ENCODE results near the gene LRRC3.

LRRC3 gene

DNA sequence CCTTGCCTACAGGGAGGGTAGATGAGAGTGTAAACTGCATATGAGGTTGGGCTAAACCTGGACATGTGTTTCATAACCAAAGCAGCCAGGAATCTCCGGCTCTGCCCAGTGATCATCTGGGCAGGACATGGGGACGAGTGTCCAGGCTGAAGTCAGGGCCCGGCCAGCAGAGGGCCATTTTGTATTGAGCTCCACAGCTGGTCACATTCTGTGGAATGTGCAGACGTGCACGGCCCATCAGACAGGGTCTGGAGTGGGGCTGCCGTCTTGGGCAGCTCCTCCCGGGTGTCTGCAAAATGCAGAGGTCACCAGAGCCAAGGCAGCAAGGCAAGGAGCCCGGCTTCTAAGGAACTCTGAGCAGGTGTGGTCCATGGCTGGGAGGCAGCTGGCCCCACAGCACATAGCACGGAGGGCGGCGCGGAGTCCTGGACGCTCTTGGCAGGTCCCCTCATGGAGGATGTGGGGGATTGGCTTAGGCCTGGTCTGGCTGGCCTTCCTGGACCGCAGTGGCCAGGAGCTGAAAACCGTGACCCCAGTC, 6.2 kb downstream of the LRRC3 start:
- no peak for TF ChIP-seq POLR2A (IDR thresholded peaks at IDR 0.05; ENCODE audit: low read depth, low read length)
- TF ChIP-seq POU2F2 (IDR thresholded peaks at IDR 0.05; ENCODE audit: low read depth, low read length), result no peak
- TF ChIP-seq POLR2AphosphoS5 (IDR thresholded peaks at IDR 0.05; ENCODE audit: low read depth, low read length), result no peak
- no peak for TF ChIP-seq SPI1 (IDR thresholded peaks at IDR 0.05; ENCODE audit: low read depth, low read length)
- TF ChIP-seq TAF1 (IDR thresholded peaks at IDR 0.05; ENCODE audit: low read depth, low read length), result no peak
- no peak for TF ChIP-seq PAX5 (IDR thresholded peaks at IDR 0.05; ENCODE audit: insufficient read depth, low read length, severe bottlenecking)
- DNase-seq (ENCODE audit: insufficient read length, low spot score), result no peak
- no peak for FAIRE-seq

GRCh38 chr21:44462086-44462833, 7.0 kb downstream of the LRRC3 start:
- TF ChIP-seq PAX5 (IDR thresholded peaks at IDR 0.05; ENCODE audit: insufficient read depth, low read length, severe bottlenecking) (no peak), SPI1 (IDR thresholded peaks at IDR 0.05; ENCODE audit: low read depth, low read length) (no peak), POLR2AphosphoS5 (IDR thresholded peaks at IDR 0.05; ENCODE audit: low read depth, low read length) (no peak), POU2F2 (IDR thresholded peaks at IDR 0.05; ENCODE audit: low read depth, low read length) (no peak), TAF1 (IDR thresholded peaks at IDR 0.05; ENCODE audit: low read depth, low read length) (no peak), POLR2A (IDR thresholded peaks at IDR 0.05; ENCODE audit: low read depth, low read length) (no peak)
- DNase-seq (ENCODE audit: insufficient read length, low spot score), result no peak
- no peak for FAIRE-seq

- no peak for DNase-seq (ENCODE audit: insufficient read length, low spot score)
- FAIRE-seq, result no peak
- no peak for TF ChIP-seq POLR2A (IDR thresholded peaks at IDR 0.05; ENCODE audit: low read depth, low read length)
- TF ChIP-seq PAX5 (IDR thresholded peaks at IDR 0.05; ENCODE audit: insufficient read depth, low read length, severe bottlenecking), result no peak
These were observed 7.5 kb downstream of the LRRC3 start for GRCh38 chr21:44462834-44463200.

- no peak for FAIRE-seq
- DNase-seq (ENCODE audit: insufficient read length, low spot score), result no peak
- TF ChIP-seq TAF1 (IDR thresholded peaks at IDR 0.05; ENCODE audit: low read depth, low read length), result no peak
- TF ChIP-seq PAX5 (IDR thresholded peaks at IDR 0.05; ENCODE audit: insufficient read depth, low read length, severe bottlenecking), result no peak
- TF ChIP-seq POLR2A (IDR thresholded peaks at IDR 0.05; ENCODE audit: low read depth, low read length), result no peak
- TF ChIP-seq SPI1 (IDR thresholded peaks at IDR 0.05; ENCODE audit: low read depth, low read length), result no peak
- TF ChIP-seq POU2F2 (IDR thresholded peaks at IDR 0.05; ENCODE audit: low read depth, low read length), result no peak
- TF ChIP-seq POLR2AphosphoS5 (IDR thresholded peaks at IDR 0.05; ENCODE audit: low read depth, low read length), result no peak
These were observed 8.4 kb downstream of the LRRC3 start for GRCh38 chr21:44463724-44464123.

GRCh38 chr21:44464351-44464750, 9.0 kb downstream of the LRRC3 start:
- FAIRE-seq, result no peak
- DNase-seq (ENCODE audit: insufficient read length, low spot score), result no peak
- no peak for TF ChIP-seq TAF1 (IDR thresholded peaks at IDR 0.05; ENCODE audit: low read depth, low read length)

GRCh38 chr21:44466351-44466954, 11.1 kb downstream of the LRRC3 start:
- DNase-seq (ENCODE audit: insufficient read length, low spot score), result no peak
- FAIRE-seq, result no peak
- TF ChIP-seq POLR2AphosphoS5 (IDR thresholded peaks at IDR 0.05; ENCODE audit: low read depth, low read length), result no peak
- no peak for TF ChIP-seq POLR2A (IDR thresholded peaks at IDR 0.05; ENCODE audit: low read depth, low read length)
- TF ChIP-seq POU2F2 (IDR thresholded peaks at IDR 0.05; ENCODE audit: low read depth, low read length), result no peak
- TF ChIP-seq SPI1 (IDR thresholded peaks at IDR 0.05; ENCODE audit: low read depth, low read length), result no peak
- TF ChIP-seq PAX5 (IDR thresholded peaks at IDR 0.05; ENCODE audit: insufficient read depth, low read length, severe bottlenecking), result no peak
- no peak for TF ChIP-seq TAF1 (IDR thresholded peaks at IDR 0.05; ENCODE audit: low read depth, low read length)

DNA sequence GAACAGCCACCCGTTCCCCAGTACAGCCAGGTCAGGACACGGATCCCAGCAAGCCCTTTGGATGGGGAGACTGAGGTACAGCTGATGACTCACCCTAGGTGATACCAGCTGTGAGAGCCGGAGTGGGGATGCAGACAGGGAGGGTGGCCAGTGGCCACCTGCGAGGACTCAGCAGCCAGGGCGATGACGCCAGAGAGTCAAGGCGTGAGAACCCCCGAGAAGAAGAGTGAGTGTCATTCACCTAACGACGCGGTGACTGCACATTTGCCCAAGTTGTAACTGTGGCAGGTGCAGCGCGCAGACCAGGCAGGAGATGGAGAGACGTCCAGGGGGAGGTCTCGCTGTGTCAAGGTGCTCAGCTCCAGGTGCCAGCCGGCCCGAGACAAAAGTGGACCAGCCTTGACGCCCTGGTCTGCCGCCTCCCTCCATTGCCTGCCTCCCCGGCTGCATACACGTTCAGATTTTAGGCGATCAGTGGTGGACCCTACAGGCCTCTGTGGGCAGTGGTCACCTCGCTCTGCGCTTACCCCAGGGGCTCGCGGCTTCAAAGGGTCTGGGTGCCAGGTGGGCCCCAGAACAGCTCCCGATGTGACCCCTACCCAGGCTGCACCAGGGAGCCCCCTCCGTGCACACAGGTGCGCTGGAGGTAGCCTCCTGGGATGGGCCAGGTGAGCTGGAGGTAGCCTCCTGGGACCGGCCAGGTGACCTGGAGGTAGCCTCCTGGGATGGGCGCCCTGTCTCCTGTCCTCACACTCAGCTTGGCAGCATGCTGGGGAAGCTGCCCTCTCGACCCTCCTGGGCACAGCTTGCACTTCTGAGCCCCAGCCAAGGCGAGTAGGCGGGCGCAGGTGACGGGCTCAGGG, 11.9 kb downstream of the LRRC3 start:
- FAIRE-seq, result no peak

DNA sequence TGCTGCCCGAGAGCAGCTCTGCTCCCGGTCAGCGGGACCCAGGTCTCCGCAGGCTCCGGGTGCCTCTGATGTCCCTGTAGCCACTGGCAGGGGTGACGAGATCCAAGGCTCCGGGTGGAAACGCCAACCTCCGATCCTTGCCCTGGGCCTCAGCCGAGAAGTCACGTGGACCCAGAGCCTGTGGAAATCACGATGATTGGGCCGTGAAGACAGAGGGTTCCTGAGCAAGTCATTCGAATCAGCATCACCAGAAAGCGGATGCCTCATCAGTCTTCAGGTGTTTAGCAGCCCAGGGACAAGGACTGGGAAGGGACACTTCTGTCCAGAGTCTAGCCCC, 12.5 kb downstream of the LRRC3 start:
- DNase-seq (ENCODE audit: insufficient read length, low spot score) (no peak), FAIRE-seq (no peak)
- no peak for TF ChIP-seq POLR2A (IDR thresholded peaks at IDR 0.05; ENCODE audit: low read depth, low read length)
- TF ChIP-seq POU2F2 (IDR thresholded peaks at IDR 0.05; ENCODE audit: low read depth, low read length), result no peak
- TF ChIP-seq SPI1 (IDR thresholded peaks at IDR 0.05; ENCODE audit: low read depth, low read length), result no peak
- no peak for TF ChIP-seq PAX5 (IDR thresholded peaks at IDR 0.05; ENCODE audit: insufficient read depth, low read length, severe bottlenecking)
- TF ChIP-seq POLR2AphosphoS5 (IDR thresholded peaks at IDR 0.05; ENCODE audit: low read depth, low read length), result no peak
- no peak for TF ChIP-seq TAF1 (IDR thresholded peaks at IDR 0.05; ENCODE audit: low read depth, low read length)

More for the DNA sequence above, 11.9 kb downstream of the LRRC3 start:
- DNase-seq (ENCODE audit: insufficient read length, low spot score), result no peak
- TF ChIP-seq POLR2AphosphoS5 (IDR thresholded peaks at IDR 0.05; ENCODE audit: low read depth, low read length), result no peak
- TF ChIP-seq POLR2A (IDR thresholded peaks at IDR 0.05; ENCODE audit: low read depth, low read length), result no peak
- no peak for TF ChIP-seq POU2F2 (IDR thresholded peaks at IDR 0.05; ENCODE audit: low read depth, low read length)
- TF ChIP-seq SPI1 (IDR thresholded peaks at IDR 0.05; ENCODE audit: low read depth, low read length), result no peak
- TF ChIP-seq PAX5 (IDR thresholded peaks at IDR 0.05; ENCODE audit: insufficient read depth, low read length, severe bottlenecking), result no peak
- no peak for TF ChIP-seq TAF1 (IDR thresholded peaks at IDR 0.05; ENCODE audit: low read depth, low read length)

GRCh38 chr21:44471341-44471740, 16.0 kb downstream of the LRRC3 start:
- FAIRE-seq (no peak), DNase-seq (ENCODE audit: insufficient read length, low spot score) (no peak)
- no peak for TF ChIP-seq POU2F2 (IDR thresholded peaks at IDR 0.05; ENCODE audit: low read depth, low read length)
- no peak for TF ChIP-seq POLR2A (IDR thresholded peaks at IDR 0.05; ENCODE audit: low read depth, low read length)
- no peak for TF ChIP-seq POLR2AphosphoS5 (IDR thresholded peaks at IDR 0.05; ENCODE audit: low read depth, low read length)

Measured in GM12891 (cell line).